Measurements from ENCODE around the gene RCN2.
"Not testable (repeated sequence)": the region's sequence is repeated elsewhere in the genome, so short reads cannot be mapped to it uniquely, and the experiment has no call there.

Gene RCN2, protein sequence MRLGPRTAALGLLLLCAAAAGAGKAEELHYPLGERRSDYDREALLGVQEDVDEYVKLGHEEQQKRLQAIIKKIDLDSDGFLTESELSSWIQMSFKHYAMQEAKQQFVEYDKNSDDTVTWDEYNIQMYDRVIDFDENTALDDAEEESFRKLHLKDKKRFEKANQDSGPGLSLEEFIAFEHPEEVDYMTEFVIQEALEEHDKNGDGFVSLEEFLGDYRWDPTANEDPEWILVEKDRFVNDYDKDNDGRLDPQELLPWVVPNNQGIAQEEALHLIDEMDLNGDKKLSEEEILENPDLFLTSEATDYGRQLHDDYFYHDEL

DNA sequence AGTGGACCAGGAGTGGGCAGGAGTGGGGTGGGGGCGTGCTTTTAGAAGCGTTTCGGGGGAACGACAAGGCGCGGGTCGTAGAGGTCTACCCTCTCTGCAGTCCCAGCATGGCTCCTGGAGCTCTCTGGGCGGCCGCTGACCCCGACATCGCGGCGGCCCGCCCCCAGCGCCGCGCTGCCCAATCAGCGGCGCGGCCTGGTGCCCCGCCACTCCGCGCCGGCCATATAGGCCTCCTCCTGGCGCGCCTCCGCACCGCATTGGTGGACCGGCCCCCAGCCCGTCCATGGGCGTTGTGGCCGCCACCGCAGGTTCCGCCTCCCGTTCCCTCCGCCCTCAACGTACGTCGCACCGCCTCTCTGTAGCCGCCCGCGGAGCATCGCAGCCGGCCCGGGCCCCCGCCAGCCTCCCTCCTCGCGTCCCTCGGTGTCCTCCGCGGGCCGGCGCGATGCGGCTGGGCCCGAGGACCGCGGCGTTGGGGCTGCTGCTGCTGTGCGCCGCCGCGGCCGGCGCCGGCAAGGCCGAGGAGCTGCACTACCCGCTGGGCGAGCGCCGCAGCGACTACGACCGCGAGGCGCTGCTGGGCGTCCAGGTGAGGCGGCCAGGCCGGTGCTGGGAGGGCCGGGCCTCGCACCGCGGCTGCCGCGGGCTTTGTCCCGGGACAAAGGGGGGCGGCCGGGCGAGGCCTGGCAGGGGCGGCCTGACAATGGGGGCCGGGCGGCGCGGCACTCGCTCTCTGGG is at the start of gene RCN2:
Gene RCN2, plus strand, starts transcription at position 353 of the 738 bp plus-strand sequence. Its CDS starts 93 bp downstream, at position 446.
- DNase-seq (ENCODE audit: low read depth), result peak; percentile 87

DNA sequence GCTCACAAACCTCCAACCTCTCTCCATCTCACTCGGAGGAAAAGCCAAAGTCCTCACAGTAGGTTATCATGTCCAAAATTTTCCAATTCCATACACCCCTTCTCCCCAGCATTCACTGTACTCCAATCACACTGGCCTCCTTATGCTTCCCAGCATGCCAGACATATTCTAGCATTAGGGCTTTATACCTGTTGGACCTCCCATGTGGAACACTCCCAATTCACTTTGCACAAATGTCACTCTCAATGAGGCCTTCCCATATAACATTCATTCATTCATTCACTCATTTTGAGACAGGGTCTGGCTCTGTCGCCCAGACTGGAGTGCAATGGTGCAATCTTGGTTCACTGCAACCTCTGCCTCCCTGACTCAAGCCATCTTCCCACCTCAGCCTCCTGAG is 46.3 kb upstream of the RCN2 start:
- no peak for DNase-seq (ENCODE audit: low read depth)

DNA sequence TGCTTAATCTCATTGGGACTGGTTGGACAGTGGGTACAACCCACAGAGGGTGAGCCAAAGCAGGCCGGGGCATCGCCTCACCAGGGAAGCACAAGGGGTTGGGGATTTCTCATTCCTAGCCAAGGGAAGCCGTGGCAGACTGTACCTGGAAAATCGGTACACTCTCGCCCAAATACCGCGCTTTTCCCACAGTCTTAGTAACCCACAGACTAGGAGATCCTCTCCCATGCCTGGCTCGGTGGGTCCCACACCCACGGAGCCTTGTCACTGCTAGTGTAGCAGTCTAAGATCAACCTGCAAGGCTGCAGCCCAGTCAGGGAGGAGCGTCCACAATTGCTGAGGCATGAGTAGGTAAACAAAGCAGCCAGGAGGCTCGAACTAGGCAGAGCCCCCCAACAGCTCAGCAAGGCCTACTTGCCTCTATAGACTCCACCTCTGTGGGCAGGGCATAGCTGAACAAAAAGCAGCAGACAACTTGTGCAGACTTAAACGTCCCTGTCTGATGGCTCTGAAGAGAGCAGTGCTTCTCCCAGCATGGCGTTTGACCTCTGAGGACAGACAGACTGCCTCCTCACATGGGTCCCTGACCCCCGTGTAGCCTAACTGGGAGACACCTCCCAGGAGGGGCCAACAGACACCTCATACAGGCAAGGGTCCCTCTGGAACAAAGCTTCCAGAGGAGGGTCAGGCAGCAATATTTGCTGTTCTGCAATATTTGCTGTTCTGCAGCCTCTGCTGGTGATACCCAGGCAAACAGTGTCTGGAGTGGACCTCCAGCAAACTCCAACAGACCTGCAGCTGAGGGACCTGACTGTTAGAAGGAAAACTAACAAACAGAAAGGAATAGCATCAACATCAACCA is 44.0 kb upstream of the RCN2 start:
- DNase-seq (ENCODE audit: low read depth), result not testable (repeated sequence)

DNA sequence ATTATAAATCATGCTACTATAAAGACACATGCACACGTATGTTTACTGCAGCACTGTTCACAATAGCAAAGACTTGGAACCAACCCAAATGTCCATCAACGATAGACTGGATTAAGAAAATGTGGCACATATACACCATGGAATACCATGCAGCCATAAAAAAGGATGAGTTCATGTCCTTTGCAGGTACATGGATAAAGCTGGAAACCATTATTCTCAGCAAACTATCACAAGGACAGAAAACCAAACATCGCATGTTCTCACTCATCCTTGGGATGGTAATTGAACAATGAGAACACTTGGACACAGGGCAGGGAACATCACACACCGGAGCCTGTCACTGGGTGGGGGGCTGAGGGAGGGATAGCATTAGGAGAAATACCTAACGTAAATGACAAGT is 38.7 kb upstream of the RCN2 start:
- DNase-seq (ENCODE audit: low read depth), result not testable (repeated sequence)

DNA sequence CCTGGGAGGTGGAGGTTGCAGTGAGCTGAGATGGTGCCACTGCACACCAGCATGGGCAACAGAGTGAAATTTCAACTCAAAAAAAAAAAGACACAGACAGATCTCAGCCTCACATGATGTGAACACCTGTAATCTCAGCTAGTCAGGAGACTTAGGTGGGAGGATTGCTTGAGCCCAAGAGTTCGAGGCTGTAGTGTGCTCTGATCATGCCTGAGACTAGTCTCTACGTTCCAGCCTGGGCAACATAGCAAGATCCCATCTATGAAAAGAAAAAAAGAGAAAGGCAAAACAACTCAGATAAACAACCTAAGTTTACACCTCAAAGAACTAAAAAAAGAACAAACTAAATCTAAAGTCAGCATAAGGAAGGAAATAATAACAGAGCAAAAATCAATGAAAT is 37.4 kb upstream of the RCN2 start:
- no peak for DNase-seq (ENCODE audit: low read depth)

DNA sequence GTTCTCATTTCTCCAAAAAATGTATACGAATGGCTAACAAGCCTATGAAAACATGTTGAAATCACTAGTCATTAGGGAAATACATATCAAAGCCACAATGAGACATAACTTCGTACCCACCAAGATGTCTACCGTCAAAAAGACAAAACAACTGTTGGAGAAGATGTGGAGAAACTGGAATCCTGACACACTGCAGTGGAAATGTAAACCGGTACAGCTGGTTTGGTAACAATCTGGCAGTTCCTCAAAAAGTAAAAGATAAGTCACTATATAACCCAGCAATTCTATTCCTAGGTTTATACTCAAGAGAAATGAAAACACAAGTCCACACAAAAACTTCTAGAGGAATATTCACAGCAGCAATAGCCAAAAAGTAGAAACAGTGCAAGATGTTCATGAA is 33.4 kb upstream of the RCN2 start:
- DNase-seq (ENCODE audit: low read depth), result no peak

DNA sequence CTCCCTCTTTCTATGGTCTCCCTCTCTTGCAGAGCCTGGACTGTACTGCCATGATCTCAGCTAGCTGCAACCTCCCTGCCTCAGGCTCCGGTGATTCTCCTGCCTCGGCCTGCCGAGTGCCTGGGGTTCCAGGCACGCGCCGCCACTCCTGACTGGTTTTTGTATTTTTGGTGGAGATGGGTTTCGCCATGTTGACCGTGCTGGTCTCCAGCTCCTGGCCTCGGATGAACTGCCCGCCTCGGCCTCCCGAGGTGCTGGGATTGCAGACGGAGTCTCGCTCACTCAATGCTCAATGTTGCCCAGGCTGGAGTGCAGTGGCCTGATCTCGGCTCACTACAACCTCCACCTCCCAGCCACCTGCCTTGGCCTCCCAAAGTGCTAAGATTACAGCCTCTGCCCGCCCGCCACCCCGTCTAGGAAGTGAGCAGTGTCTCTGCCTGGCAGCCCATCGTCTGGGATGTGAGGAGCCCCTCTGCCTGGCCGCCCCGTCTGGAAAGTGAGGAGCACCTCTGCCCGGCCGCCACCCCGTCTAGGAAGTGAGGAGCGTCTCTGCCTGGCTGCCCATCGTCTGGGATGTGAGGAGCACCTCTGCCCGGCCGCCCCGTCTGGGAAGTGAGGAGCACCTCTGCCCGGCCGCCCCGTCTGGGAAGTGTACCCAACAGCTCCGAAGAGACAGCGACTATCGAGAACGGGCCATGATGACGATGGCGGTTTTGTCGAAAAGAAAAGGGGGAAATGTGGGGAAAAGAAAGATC is 32.2 kb upstream of the RCN2 start:
- not testable (repeated sequence) for DNase-seq (ENCODE audit: low read depth)

DNA sequence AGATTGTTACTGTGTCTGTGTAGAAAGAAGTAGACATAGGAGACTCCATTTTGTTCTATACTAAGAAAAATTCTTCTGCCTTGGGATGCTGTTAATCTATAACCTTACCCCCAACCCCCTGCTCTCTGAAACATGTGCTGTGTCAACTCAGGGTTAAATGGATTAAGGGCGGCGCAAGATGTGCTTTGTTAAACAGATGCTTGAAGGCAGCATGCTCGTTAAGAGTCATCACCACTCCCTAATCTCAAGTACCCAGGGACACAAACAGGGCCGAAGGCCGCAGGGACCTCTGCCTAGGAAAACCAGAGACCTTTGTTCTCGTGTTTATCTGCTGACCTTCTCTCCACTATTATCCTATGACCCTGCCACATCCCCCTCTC is 31.6 kb upstream of the RCN2 start:
- DNase-seq (ENCODE audit: low read depth), result not testable (repeated sequence)

DNA sequence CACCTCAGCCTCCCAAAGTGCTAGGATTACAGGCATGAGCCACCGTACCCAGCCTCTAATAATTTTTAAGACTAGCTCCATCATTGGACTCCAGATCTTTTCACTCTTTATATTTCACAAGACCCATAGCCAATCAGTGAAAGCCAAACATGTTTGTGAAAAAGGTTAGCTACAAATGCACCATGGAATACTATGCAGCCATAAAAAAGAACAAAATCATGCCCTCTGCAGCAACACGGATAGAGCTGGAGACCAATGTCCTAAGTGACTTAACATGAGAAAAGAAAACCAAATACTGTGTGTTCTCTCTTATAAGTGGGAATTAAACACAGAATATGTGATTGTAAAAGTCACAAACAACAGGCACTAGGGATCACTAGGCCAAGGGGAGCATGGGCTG is 29.6 kb upstream of the RCN2 start:
- no peak for DNase-seq (ENCODE audit: low read depth)

DNA sequence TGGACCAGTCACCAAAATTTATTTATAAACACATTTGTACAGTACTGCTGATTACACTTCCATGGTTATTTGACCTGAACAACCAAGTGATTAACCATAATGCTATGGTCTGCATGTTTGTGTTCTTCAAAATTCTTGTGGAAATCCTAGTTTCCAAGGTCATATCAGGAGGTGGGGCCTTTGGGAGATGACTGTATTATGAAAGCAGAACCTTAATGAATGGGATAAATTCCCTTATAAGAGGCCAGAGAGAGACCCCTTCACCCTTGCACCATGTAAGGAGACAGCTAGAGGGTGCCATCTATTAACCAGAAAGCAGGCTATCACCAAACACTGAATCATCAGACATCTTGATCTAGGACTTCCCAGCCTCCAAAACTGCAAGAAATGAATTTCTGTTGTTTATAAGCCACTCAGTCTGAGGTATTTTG is 28.3 kb upstream of the RCN2 start:
- DNase-seq (ENCODE audit: low read depth), result no peak

DNA sequence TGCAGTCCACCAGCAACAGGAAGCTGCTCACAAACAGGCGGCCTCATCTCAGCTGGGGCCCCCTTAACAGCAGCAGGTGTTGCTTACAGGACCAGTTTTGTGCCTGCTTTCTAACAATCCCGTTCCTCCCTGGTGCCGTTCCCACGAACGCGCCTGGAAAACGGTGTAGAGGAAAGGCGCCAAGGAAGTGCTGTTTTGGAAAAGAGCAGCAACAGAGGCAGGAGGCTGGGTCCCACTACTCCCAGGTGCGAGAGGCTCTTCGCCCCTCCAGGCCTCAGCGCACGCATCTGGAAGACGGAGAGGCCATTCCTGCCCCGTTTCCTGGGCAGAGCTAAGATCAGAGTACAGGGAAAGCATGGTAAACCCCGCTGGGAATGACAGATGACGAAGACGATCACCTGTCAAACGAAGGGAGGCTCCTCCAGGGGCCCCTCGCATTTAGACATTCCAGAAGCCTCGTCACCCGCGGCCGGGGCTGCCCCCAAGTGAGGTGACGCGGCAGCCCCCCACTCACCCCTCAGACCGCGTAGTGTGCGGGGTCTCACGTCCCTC is 27.0 kb upstream of the RCN2 start:
- DNase-seq (ENCODE audit: low read depth), result no peak

DNA sequence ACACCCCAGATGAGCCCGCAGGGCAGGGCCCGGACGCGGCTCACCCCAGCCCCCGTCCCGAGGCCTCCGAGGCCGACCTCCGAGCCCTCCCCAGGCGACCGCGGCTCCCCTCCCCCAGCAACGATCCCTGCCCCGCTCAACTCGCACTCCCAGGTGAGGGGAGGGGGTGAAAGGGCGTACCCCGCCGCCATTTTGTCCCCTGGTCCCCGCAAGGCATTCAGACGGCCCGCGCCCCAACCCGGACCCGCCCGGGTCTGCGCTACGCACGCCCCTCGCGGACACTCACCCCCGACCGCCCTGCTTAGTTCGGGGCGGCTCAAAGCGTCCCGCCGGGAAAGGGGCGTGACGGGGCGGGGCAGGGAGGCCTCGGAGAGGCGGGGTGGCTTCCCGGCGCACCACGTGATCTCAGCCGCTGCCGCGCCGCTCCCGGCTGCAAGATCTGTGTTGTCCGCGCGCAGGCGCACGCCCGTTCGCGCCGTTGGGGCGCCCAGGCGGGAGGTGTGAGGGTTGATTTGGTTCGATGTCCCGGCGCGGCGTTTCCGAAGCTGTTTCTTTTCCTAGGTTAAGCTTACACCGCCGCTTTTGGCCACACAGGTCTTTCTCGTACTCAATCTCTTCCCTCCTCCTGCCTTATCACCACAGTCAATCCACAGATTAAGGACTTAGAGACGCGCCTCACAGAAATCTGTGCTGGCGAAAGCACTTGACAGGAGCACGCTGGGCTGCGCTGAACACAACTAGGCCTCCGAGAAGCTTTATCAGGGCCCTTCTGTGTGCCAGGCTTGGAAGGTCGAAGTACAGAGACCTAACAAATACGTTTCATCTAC is 26.3 kb upstream of the RCN2 start, which contains the start of gene SCAPER:
Gene SCAPER, minus strand, starts transcription at position 328 of the 827 bp plus-strand sequence. CDS start 21,523 bp downstream, outside the sequence.
- DNase-seq (ENCODE audit: low read depth), result peak; percentile 85

DNA sequence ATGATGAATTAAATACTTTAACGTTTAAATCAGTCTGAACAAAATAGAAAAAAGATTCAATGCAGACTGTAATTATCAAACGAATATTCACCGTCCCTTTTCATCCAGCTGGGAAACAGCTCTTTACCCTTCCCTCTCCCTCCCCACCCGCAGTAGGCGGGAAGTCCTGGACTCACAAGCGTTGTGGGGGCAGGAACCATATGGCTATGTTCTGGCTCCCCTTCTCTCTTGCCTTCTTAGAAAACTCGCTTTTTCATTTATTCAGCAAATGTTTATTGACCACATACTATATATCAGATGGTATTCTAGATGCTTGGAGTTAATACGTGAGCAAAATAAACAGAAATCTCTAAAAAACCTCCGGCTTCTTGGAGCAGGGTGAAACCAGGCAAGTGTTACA is 25.7 kb upstream of the RCN2 start:
- no peak for DNase-seq (ENCODE audit: low read depth)

DNA sequence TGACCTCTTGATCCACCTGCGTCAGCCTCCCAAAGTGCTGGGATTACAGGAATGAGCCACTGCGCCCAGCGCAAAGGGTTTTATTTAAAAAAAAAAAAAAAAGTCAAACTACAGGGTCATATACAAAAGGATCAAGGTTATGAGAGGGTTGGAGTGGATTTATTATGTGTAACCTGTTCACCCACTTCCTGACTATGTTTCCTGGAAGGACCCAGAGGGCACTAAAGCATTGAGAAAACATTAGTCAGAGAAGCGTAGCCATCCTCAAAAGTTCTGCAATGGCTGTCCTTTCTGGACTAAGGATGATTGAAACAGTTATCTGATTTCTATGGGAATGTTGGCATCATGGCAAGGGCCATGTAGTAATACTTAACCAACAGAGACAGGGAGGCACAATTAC is 19.1 kb upstream of the RCN2 start:
- DNase-seq (ENCODE audit: low read depth), result no peak

DNA sequence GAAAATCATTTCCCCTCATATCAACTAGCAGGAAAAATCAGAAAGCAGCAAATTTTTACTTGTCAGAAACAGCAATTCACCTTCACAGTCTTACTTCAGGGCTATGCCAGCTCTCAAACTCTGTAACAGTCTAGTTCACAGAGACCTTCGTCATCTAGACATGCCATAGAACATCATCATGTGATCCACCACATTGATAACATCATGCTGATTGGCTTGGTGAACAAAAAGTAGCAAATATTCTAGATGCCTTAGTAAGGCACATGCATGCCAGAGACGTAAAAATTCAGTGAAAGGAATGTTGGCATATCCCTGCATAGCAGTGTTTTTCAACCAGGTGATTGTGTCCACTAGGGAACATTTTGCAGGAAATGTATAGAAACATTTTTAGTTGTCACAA is 17.8 kb upstream of the RCN2 start:
- no peak for DNase-seq (ENCODE audit: low read depth)

DNA sequence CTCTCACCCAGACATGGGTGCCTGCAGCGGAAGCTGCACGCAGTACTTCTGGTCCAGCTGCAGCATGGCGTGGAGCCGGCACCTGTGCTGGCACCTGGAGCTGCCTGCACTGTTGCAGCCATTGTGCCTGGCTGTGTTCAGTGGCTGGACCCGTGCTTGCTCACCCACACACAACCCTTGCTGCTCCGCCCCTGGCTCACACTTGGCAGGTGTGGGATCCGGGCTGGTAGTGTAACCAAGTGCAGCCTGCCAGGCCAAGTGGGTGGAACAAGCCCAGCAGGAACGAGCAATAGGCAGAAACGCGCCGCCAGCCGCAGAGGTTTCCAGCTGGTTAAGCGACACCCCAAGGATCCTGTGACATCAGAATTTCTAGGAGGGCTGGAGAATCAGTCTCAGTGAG is 15.2 kb upstream of the RCN2 start:
- no peak for DNase-seq (ENCODE audit: low read depth)

DNA sequence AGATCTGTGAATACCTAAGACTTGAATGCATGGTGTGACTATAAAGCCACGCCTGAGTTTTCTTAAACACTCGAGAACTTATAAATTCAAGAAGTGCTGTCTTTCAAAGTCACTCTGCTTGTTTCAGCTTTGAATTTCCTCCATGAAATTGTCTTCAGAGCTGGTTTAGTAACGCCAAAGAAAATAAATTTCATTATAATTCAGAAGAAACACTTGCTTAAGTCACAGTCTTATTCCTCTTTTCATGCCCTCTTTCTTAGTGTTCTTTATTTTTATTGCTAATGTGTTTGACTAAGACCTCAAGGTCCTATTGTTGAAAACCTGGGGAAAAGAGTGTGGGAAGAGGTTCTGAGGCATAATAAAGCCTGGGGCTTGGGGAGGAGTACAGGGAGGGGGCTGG is 3.3 kb upstream of the RCN2 start:
- no peak for DNase-seq (ENCODE audit: low read depth)

DNA sequence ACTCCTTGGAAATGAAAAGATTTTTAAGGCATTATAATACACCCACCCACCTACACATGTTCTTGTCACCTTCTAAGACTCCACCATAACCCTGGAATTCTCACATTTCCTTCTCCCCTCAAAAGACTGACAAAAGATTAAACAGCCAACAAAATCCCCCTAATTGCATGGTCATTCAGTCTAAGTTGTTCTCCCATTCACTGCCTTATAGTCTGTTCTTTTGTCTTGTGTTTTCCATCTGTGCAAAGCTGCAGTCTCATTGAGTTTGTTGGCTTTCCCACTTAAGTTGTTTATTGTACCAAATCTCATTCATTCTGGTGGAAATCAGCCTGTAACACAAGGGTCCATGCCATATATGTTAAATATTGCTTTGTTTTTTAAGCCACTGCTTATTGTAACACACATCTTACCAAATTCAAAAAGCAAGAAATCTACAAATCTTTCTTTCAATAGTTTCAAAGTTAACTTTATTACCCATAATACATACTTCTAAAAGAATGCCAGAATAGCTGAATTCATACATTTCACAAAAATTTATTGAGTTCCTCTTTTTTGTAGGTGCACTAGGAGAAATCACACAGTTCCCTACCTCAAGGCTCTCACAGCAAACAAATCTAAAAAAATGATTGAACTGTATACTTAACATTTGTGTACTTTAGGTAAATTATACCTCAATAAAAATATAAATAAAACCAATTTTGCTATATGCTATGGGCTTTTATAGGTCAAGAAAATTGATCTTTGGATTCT is 2.4 kb upstream of the RCN2 start:
- DNase-seq (ENCODE audit: low read depth), result no peak

DNA sequence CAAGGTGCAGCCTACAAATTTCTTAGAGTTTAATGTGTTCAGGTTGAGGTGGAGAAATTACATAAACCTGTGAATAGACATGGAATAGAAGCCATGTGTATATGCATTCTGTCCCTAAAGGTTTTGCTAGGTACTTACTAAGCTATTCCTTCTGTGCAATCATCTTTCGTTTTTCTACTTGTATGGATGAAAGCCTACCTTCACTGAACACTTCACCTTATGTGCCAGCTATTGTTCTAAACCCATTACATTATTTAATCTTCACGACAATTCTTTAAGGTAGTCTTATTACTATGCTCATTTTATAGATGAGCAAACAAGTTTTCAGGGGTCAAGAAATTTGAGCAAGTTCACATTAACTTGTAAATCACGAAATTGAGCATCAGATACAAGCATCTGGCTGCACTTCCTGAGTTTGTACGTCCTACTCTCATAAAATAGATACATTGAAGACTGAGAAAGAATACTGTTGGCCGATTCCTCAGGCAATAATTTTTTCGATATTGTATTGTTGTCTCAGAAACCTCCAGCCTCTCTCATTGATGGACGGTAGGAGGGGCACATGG is 635 bp upstream of the RCN2 start:
- DNase-seq (ENCODE audit: low read depth), result no peak

All from activated gamma-delta T cell treated with anti-CD3 and anti-CD28 coated beads, Interleukin-2, amount 50 U/mL, for 16 hours (primary cell).